GM18526 (cell line): ENCODE measurements around the gene TRPC4AP.

ENCODE experiments used
- POLR2A ChIP-seq: IDR thresholded peaks from 3 replicates; pipeline ENCODE4 v1.6.1; 2011; ENCODE audit not compliant: insufficient read length; ENCODE audit errors: extremely low read depth

The TRPC4AP gene

DNA sequence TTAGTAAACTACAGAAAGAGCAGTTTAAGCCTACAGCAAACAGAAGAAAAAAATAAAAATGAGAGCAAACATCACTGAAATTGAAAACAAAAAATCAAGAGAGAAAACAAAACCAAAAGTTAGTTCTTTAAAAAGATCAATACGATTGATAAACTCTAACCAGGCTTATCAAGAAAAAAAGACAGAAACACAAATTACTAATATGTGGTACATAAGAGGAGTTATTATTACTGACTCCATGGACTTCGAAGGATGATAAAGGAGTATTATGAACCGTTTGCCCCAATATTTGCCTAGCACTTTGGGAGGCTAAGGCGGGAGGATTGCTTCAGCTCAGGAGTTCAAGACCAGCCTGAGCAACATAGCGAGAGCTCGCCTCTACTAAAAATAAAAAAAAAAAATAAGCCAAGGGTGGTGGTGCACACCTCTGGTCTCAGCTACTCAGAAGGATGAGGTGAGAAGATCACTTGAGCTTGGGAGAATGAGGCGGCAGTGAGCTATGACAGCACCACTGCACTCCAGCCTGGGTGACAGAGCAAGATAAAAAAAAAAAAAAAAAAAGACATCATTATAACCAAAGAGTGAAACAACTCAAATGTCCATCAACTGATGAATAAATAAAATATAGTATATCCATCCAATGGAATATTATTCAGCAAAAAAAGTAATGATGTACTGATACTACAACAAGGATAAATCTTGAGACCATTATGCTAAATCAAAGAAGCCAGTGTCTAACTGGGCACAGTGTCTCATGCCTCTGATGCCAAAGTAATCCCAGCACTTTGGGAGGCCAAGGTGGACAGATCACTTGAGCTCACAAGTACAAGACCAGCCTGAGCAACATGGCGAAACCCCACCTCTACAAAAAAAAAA is 12.9 kb downstream of the TRPC4AP start:
- no peak for TF ChIP-seq POLR2A

DNA sequence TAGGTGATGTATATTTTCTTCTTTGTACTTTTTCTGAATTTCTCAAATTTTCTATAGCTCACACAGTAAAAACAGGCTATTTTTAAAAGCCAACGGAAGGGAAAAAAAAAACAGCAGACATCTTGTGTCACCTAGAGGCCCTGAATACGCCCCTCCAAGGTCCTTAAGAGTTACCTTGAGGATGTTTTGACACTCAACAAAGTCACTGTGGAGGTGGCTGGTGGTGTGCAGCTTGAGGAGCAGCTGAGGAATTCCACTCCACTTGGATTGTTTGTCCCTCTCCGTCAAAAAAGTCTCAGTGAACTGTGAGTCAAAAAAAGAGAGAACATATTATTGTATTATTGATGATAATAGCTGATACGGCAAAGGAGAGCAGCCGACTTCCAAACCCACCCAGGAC is 14.7 kb downstream of the TRPC4AP start:
- no peak for TF ChIP-seq POLR2A

GRCh38 chr20:35077341-35077740 is 15.3 kb downstream of the TRPC4AP start:
- TF ChIP-seq POLR2A: no peak

- no peak for TF ChIP-seq POLR2A
These were observed 26.4 kb downstream of the TRPC4AP start for GRCh38 chr20:35066194-35066593.

DNA sequence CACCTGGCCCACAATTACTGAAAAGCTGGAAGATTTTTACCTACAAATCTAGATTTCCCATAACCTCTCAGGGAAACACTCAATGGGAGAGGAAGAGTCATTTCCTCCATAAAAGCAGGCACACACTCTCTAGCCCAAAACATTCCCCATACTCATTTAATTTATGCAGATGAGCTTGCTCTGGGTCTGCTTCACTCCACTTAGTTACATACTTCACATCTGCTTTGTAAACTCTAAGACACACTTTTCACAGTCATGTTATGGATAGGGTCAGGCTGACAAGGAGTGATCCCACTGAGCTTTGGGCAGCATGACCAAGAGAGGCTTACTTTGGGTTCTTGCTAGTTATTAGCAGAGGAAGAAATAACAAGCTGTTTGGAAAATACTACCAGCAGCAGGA is 27.4 kb downstream of the TRPC4AP start:
- TF ChIP-seq POLR2A: no peak

DNA sequence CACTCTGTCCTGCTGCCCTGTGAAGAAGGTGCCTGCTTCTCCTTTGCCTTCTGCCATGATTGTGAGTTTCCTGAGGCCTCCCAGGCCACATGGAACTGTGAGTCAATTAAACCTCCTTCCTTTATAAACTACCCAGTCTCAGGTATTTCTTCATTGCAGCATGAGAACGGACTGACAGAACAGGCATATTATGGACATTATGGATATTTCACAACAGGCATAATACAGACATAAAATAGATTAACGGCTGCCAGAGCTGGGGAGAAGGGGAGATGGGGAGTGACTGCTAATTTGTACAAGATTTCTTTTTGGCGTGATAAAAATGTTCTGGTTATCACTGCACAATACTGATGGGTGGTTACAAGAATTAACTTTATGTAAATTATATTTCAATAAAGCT is 29.4 kb downstream of the TRPC4AP start:
- TF ChIP-seq POLR2A: no peak

- TF ChIP-seq POLR2A: no peak
These were observed 30.1 kb downstream of the TRPC4AP start for GRCh38 chr20:35062478-35062877.

- TF ChIP-seq POLR2A: no peak
These were observed 32.4 kb downstream of the TRPC4AP start for GRCh38 chr20:35060168-35060567.

DNA sequence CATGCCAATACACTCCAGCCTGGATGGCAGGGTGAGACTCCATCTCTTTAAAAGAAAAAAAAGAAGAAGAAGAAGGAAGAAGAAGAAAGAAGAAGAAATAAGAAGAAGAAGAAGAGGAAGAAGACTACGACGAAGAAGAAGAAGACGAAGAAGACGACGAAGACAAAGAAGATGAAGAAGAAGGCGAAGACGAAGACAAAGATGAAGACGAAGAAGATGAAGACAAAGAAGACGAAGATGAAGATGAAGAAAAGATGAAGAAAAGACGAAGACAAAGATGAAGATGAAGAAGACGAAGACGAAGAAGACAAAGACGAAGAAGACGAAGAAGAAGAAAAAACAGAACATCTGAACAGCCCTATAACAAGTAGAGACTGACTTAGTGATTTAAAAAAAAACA is 33.0 kb downstream of the TRPC4AP start:
- no peak for TF ChIP-seq POLR2A

- no peak for TF ChIP-seq POLR2A
These were observed 33.5 kb downstream of the TRPC4AP start for GRCh38 chr20:35059110-35059509.

DNA sequence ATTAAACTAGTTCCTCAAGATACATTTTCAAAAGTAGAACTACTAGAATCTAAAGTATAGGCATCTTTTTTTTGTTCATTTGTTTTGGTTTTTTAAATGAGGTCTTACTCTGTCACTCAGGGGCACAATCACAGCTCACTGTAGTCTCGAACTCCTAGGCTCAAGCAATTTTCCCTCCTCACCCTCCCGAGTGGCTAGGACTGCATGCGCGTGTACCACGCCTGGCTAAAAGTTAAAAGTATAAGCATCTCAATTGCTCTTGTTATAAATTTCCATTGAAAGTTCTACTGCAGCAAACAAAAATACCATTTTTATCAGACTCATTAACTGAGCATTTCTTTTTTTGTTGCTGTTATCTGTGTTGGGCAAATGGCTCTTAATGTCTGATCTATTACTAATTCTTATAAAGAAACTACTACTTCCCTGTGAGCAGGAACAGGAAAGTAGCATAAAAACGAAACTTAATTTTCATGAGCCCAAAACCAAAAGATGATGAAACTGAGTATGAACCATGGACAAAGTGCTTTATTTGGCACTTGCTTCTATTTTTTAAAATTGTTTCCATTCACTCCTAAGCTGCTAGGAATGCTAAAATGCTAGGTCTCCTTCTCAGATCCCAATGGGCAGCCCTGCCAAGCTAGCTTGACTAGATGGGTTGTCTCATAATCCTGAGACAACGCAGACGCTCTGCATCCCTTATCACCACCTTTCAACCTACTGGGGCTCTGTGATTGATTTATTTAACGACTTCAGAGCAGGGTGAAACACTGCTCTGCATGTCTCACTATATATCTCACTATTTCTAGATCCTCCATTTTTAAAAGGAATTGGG is 36.9 kb downstream of the TRPC4AP start:
- no peak for TF ChIP-seq POLR2A

GRCh38 chr20:35054814-35055213 is 37.8 kb downstream of the TRPC4AP start:
- TF ChIP-seq POLR2A: no peak

DNA sequence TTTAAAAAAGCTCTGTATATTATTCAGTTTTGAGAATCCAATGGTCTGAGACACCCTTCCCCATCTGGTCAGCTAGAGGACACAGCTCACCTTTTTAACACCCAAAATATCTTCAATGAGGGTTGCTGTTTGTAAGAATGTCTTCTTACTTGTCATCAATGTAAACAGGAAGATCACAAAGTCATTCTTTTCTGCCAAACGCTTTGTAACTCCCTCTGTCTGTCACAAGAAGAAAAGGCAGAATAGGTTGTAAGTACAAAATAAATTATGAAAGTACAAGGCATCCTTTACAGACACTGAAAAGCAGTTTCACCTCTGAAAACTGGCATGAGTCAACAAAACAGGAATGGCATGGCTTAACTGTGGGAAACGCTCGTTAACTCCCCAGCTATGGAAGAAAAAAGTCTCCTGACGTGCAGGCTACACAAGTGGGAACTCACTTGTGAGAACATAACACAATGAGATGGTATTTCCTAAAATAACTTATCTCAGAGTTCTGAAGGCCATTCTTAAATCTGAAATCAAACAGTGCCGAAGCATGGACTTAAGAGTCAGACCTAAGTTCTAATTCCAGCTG is 42.7 kb downstream of the TRPC4AP start:
- no peak for TF ChIP-seq POLR2A

DNA sequence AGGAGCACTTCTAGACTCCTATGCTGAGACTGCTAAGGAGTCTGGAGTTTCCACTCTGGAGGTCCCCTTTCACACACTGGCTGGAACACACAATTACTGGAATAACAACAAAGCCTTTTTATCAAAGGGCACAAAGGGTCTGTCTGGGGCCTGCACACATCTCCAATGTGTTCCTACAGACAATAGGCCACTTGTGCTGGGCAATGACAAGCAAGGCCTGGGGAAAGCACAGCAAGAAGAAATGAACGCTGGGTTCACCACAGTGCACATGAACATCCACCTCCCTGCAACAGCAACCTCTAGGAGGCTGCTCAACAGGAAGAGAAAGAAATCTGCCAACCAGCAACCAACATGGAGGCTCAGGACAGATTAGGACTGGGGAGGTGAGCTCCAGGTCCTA is 43.9 kb downstream of the TRPC4AP start:
- TF ChIP-seq POLR2A: no peak

- TF ChIP-seq POLR2A: no peak
These were observed 50.3 kb downstream of the TRPC4AP start for GRCh38 chr20:35042268-35042667.

DNA sequence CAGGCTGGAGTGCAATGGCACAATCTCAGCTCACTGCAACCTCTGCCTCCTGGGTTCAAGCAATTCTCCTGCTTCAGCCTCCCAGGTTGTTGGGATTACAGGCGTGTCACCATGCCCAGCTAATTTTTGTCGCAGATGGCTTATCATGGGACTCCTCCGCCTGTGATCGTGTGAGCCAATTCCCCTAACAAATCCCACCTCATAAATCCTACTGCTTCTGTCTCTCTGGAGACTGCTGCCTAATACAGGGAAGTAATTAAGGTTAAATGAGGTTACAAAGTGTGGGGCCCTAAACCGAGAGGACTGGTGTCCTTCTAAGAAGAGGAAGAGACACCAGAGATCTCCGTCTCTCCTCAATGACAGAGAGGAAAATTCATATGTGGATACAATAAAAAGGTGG is 52.0 kb downstream of the TRPC4AP start:
- no peak for TF ChIP-seq POLR2A

DNA sequence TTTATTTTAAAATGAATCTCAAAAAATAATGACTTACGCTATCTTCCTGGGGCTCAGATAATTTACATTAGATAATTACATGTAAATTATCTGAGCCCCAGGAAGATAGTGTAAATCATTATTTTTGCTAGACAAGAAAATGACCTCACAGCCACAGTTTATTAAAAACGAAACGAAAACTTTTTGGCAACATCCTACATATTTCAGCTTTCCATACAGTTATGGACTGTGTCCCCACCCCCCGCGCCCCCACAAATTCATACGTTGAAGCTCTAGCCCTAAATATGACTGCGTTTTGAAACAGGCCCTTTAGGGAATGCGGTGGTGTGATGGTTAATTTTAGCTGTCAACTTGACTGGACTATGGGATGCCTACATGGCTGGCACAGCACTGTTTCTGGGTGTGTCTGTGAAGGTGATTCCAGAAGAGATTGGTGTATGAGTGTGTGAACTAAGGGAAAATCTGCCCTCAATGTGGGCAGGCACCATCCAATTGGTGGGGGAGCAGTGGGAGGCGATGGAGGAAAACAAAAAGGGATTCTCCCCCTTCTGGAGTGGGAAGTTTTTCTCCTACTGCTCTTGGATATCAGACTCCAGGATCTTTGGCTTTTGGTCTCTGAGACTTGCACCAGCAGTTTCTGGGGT is 52.6 kb downstream of the TRPC4AP start:
- TF ChIP-seq POLR2A: no peak
